A673 (cell line): ENCODE results near the gene FGF12. TPM values are rescaled to one million over a fixed set of nuclear protein-coding genes. Genes with fewer than 3 reads are reported as not detected.

Experiments used
- BruUV-seq: library from RNA; stranded (reverse); fragments of 400-500 nt; replicated peaks from 2 replicates; lab custom pipeline; 2021; lab: Mats Ljungman, UMichigan
- CTCF ChIA-PET: fragments of 300-600 bp; sonication (Branson Sonifier 250); formaldehyde crosslinking; loops from one replicate; lab custom pipeline; 2022; ENCODE audit warnings: antibody characterized with exemption; lab: Charles Lee
- POLR2A ChIA-PET: fragments of 300-600 bp; sonication (Branson Sonifier 250); formaldehyde crosslinking; loops from one replicate; lab custom pipeline; 2022; ENCODE audit warnings: antibody characterized with exemption; ENCODE audit not compliant: low non-redundant PET; lab: Charles Lee
- DNase-seq: peaks from one replicate; pipeline ENCODE4 v3.0.0-alpha.2; 2015; ENCODE audit warnings: low spot score
- H3K27ac ChIP-seq: fragments of 200-600 bp; sonication (generic); 2 replicates; pipeline ENCODE4 v1.5.1; 2016; ENCODE audit warnings: mixed run types, low read depth, mild to moderate bottlenecking, mixed read lengths, antibody characterized with exemption, low read length; ENCODE audit not compliant: poor library complexity, severe bottlenecking
- H3K27me3 ChIP-seq: fragments of 200-600 bp; sonication (generic); replicated peaks from 2 replicates; pipeline ENCODE4 v1.6.1; 2017; ENCODE audit warnings: mixed run types, low read depth, mild to moderate bottlenecking, mixed read lengths, antibody characterized with exemption, low read length; ENCODE audit not compliant: insufficient read depth, poor library complexity
- H3K36me3 ChIP-seq: fragments of 200-600 bp; sonication (generic); 2 replicates; pipeline ENCODE4 v1.6.1; 2016; ENCODE audit warnings: mixed run types, mild to moderate bottlenecking, mixed read lengths, antibody characterized with exemption, low read length; ENCODE audit not compliant: insufficient read depth, poor library complexity, severe bottlenecking
- H3K4me1 ChIP-seq: fragments of 200-600 bp; sonication (generic); 2 replicates; pipeline ENCODE4 v1.6.1; 2017; ENCODE audit warnings: mixed run types, mild to moderate bottlenecking, mixed read lengths, antibody characterized with exemption, low read length; ENCODE audit not compliant: insufficient read depth, poor library complexity, severe bottlenecking
- H3K4me3 ChIP-seq: fragments of 200-600 bp; sonication (generic); 2 replicates; pipeline ENCODE4 v1.5.1; 2016; ENCODE audit warnings: low read depth, mixed run types, mild to moderate bottlenecking, mixed read lengths, low read length; ENCODE audit not compliant: poor library complexity, severe bottlenecking
- H3K9me3 ChIP-seq: fragments of 200-600 bp; sonication (generic); 2 replicates; pipeline ENCODE4 v1.6.1; 2016; ENCODE audit warnings: mixed run types, low read depth, mild to moderate bottlenecking, mixed read lengths, antibody characterized with exemption, low read length; ENCODE audit not compliant: poor library complexity, severe bottlenecking
- EZH2 ChIP-seq: fragments of 200-600 bp; sonication (generic); IDR thresholded peaks from 2 replicates; pipeline ENCODE4 v1.6.1; 2017; ENCODE audit warnings: borderline replicate concordance, low read depth, mild to moderate bottlenecking, mixed read lengths, antibody characterized with exemption, low read length; ENCODE audit not compliant: poor library complexity, severe bottlenecking
- intact Hi-C: fragments of 100-400 bp; cut with micrococcal nuclease; formaldehyde crosslinking; loops from one replicate; pipeline ENCODE4 v1.10.0; 2022; ENCODE audit not compliant: unreplicated experiment
- total RNA-seq: library from RNA; stranded (reverse); gene quantifications from 2 replicates; pipeline ENCODE4 v1.2.3, GENCODE V29; 2021
- TF ChIP-seq, protein P1 (sequence below): fragments of 300-800, 200-600 bp; sonication (generic); conservative IDR thresholded peaks from 2 replicates; pipeline ENCODE4 v1.5.1; 2017; ENCODE audit warnings: low read depth, mild to moderate bottlenecking, antibody characterized with exemption, low read length, moderate library complexity, mixed read lengths

FGF12 gene
- total RNA-seq, 1 experiment from 2014 or later = 2.3 TPM

GRCh38 chr3:192332386-192333291 lies 394.7 kb downstream of the FGF12 start:
- ChIA-PET POLR2A (interaction anchor here (0.5 kb wide), 1 partner anchor 70 kb away, joined by 3 read pairs; no protein-coding TSS in a partner anchor), CTCF (no interaction called here)
- H3K4me1 ChIP-seq = no peaks in the 10 kb centered on the region
- no peak overlapping the region for H3K27ac ChIP-seq
- H3K27me3 ChIP-seq = no peaks in the 10 kb centered on the region
- no peaks in the 10 kb centered on the region for H3K9me3 ChIP-seq
- TF ChIP-seq, protein P1, sequence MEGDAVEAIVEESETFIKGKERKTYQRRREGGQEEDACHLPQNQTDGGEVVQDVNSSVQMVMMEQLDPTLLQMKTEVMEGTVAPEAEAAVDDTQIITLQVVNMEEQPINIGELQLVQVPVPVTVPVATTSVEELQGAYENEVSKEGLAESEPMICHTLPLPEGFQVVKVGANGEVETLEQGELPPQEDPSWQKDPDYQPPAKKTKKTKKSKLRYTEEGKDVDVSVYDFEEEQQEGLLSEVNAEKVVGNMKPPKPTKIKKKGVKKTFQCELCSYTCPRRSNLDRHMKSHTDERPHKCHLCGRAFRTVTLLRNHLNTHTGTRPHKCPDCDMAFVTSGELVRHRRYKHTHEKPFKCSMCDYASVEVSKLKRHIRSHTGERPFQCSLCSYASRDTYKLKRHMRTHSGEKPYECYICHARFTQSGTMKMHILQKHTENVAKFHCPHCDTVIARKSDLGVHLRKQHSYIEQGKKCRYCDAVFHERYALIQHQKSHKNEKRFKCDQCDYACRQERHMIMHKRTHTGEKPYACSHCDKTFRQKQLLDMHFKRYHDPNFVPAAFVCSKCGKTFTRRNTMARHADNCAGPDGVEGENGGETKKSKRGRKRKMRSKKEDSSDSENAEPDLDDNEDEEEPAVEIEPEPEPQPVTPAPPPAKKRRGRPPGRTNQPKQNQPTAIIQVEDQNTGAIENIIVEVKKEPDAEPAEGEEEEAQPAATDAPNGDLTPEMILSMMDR = no peak
- TF ChIP-seq EZH2 = no peak
- no peaks in the 10 kb centered on the region for H3K36me3 ChIP-seq
- no TSS peak for BruUV-seq
- no peak for DNase-seq
- intact Hi-C loops = no loop called here
- H3K4me3 ChIP-seq = no peak overlapping the region

GRCh38 chr3:192331749-192332385 lies 395.5 kb downstream of the FGF12 start:
- Histone ChIP-seq H3K36me3 (no peaks in the 10 kb centered on the region), H3K4me1 (no peaks in the 10 kb centered on the region), H3K27ac (no peak overlapping the region), H3K27me3 (no peaks in the 10 kb centered on the region), H3K4me3 (no peak overlapping the region), H3K9me3 (no peaks in the 10 kb centered on the region)
- no peak for TF ChIP-seq EZH2
- TF ChIP-seq, protein P1 = no peak
- POLR2A ChIA-PET = no interaction called here
- BruUV-seq = no TSS peak
- intact Hi-C loops = no loop called here
- CTCF ChIA-PET = no interaction called here
- DNase-seq = no peak

DNA sequence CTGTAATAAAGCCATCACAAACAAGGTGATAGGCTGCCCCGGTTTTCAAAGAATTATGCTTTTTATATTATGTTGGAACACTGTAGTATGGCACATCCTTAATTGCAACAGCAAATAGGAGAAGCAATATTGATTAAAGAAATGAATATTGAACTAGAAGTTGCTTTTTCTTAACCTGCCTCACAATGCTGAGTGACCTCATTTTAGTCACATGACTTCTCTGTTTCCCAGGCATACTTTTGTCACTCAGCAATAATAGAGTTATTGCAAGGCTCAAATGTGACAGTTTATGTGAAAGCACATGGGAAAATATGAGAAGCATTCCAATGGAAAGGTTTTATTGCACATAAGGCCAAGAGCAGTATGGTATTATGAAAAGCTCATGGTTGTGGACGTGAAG lies 400.7 kb downstream of the FGF12 start:
- DNase-seq = no peak
- ChIA-PET POLR2A (no interaction called here), CTCF (no interaction called here)
- BruUV-seq = no TSS peak
- no peaks in the 10 kb centered on the region for H3K27me3 ChIP-seq
- H3K9me3 ChIP-seq = no peaks in the 10 kb centered on the region
- intact Hi-C loops = no loop called here
- no peaks in the 10 kb centered on the region for H3K4me1 ChIP-seq
- H3K27ac ChIP-seq = no peak overlapping the region
- H3K36me3 ChIP-seq = no peaks in the 10 kb centered on the region
- H3K4me3 ChIP-seq = no peak overlapping the region
- no peak for TF ChIP-seq EZH2
- TF ChIP-seq, protein P1 = no peak
